Ishikawa (cell line): ENCODE measurements around the gene ADGRE2.

Experiments used
- EGR1 ChIP-seq: IDR thresholded peaks from 2 replicates; pipeline ENCODE4 v1.6.1; 2012
- EP300 ChIP-seq: IDR thresholded peaks from 2 replicates; pipeline ENCODE4 v1.6.1; 2012; ENCODE audit warnings: borderline replicate concordance
- NFIC ChIP-seq: IDR thresholded peaks from 2 replicates; pipeline ENCODE4 v1.6.1; 2012
- RAD21 ChIP-seq: IDR thresholded peaks from 2 replicates; pipeline ENCODE4 v1.6.1; 2012; ENCODE audit warnings: low read depth
- TEAD4 ChIP-seq: IDR thresholded peaks from 2 replicates; pipeline ENCODE4 v1.6.1; 2012
- ZBTB7A ChIP-seq: IDR thresholded peaks from 2 replicates; pipeline ENCODE4 v1.6.1; 2012; ENCODE audit warnings: low read depth

GRCh38 chr19:14718522-14719116, 59.7 kb downstream of the ADGRE2 start:
- TF ChIP-seq EGR1 (no peak), TEAD4 (no peak), EP300 (no peak), RAD21 (no peak), NFIC (no peak), ZBTB7A (no peak)
